Umbilical cord (tissue), 2 donors: ENCODE measurements around the gene HINT2. TPM values are rescaled to one million over a fixed set of nuclear protein-coding genes. Genes with fewer than 3 reads are reported as not detected.

ENCODE experiments used
- DNase-seq: peaks from one replicate; pipeline ENCODE4 v3.0.0-alpha.2; 2015; ENCODE audit warnings: low spot score
- total RNA-seq: library from RNA; depleted of rRNA; stranded (reverse); fragments of >200 nt; gene quantifications from one replicate; pipeline ENCODE4 v1.2.3, GENCODE V29; 2014; ENCODE audit warnings: low replicate concordance; ENCODE audit not compliant: insufficient read depth

Gene HINT2
- total RNA-seq, 1 donor from 2014 or later: 2.9 TPM

- DNase-seq: no peak
Observed at GRCh38 chr9:35776018-35776417, 38.8 kb downstream of the HINT2 start.

- peak; percentile 43 for DNase-seq
Observed at GRCh38 chr9:35774907-35775635, 39.8 kb downstream of the HINT2 start.

GRCh38 chr9:35771943-35772342 is 42.9 kb downstream of the HINT2 start:
- DNase-seq: no peak

- DNase-seq: no peak
Observed at GRCh38 chr9:35771534-35771933, 43.3 kb downstream of the HINT2 start.

GRCh38 chr9:35771075-35771433 is 43.8 kb downstream of the HINT2 start:
- no peak for DNase-seq

GRCh38 chr9:35769763-35770162 is 45.1 kb downstream of the HINT2 start:
- DNase-seq: no peak

GRCh38 chr9:35767458-35767857 is 47.4 kb downstream of the HINT2 start:
- DNase-seq: no peak

GRCh38 chr9:35766997-35767396 is 47.8 kb downstream of the HINT2 start:
- DNase-seq: no peak

GRCh38 chr9:35763803-35764202 is 51.0 kb downstream of the HINT2 start:
- DNase-seq: no peak

GRCh38 chr9:35763181-35763580 is 51.7 kb downstream of the HINT2 start:
- DNase-seq: no peak

Other genes starting within 250 kb of the HINT2 start
- gene TESK1, start 209.8 kb downstream of the HINT2 start, total RNA-seq: 4.8 TPM
- gene CD72, start 196.6 kb downstream of the HINT2 start, total RNA-seq: 2.6 TPM
- not detected for gene SIT1, start 164.1 kb downstream of the HINT2 start, total RNA-seq
- 12,614 TPM for gene RMRP, start 157.0 kb downstream of the HINT2 start, total RNA-seq
- gene CCDC107, start 156.8 kb downstream of the HINT2 start, total RNA-seq: 38.0 TPM
- 5.5 TPM for gene ARHGEF39, start 149.8 kb downstream of the HINT2 start, total RNA-seq
- gene CA9, start 141.1 kb downstream of the HINT2 start, total RNA-seq: 13.0 TPM
- 2,993 TPM for gene TPM2, start 125.1 kb downstream of the HINT2 start, total RNA-seq
- 273 TPM for gene TLN1, start 82.8 kb downstream of the HINT2 start, total RNA-seq
- 41.9 TPM for gene CREB3, start 82.4 kb downstream of the HINT2 start, total RNA-seq
- gene GBA2, start 65.8 kb downstream of the HINT2 start, total RNA-seq: 24.3 TPM
- 7.0 TPM for gene RGP1, start 65.8 kb downstream of the HINT2 start, total RNA-seq
- not detected for gene MSMP, start 60.8 kb downstream of the HINT2 start, total RNA-seq
- gene NPR2, start 23.5 kb downstream of the HINT2 start, total RNA-seq: 15.9 TPM
- gene SPAG8, start 2.8 kb downstream of the HINT2 start, total RNA-seq: 5.1 TPM
- 1.2 TPM for gene FAM221B, start 13.7 kb upstream of the HINT2 start, total RNA-seq
- gene TMEM8B, start 14.2 kb upstream of the HINT2 start, total RNA-seq: 3.9 TPM
- not detected for gene OR13J1, start 55.4 kb upstream of the HINT2 start, total RNA-seq
- gene HRCT1, start 91.2 kb upstream of the HINT2 start, total RNA-seq: 13.7 TPM
- 1.4 TPM for gene SPAAR, start 94.4 kb upstream of the HINT2 start, total RNA-seq
- not detected for gene OR2S2, start 143.1 kb upstream of the HINT2 start, total RNA-seq
- gene RECK, start 221.9 kb upstream of the HINT2 start, total RNA-seq: 12.0 TPM